ENCODE results near the gene HECTD2.
"Not testable (repeated sequence)": the region's sequence is repeated elsewhere in the genome, so short reads cannot be mapped to it uniquely, and the experiment has no call there.

The HECTD2 gene

GRCh38 chr10:91433620-91434019, 23.5 kb downstream of the HECTD2 start (continued):
- TF ChIP-seq CREB5 (CRISPR knock-in tag; IDR thresholded peaks at IDR 0.05; ENCODE audit: low read depth) (no peak), TOX (CRISPR knock-in tag; IDR thresholded peaks at IDR 0.05; ENCODE audit: borderline replicate concordance) (no peak)

GRCh38 chr10:91434041-91434440, 23.9 kb downstream of the HECTD2 start:
- ATAC-seq, result peak; percentile 47; the same call in 2 of the 3 replicates
- TF ChIP-seq GLIS3 (CRISPR knock-in tag; IDR thresholded peaks at IDR 0.05) (no peak), ZNF565 (CRISPR knock-in tag; conservative IDR thresholded peaks at IDR 0.05; ENCODE audit: low read depth) (no peak)

- TF ChIP-seq SNAI2 (CRISPR knock-in tag; IDR thresholded peaks at IDR 0.05) (no peak), ESRRG (CRISPR knock-in tag; IDR thresholded peaks at IDR 0.05) (no peak), ZNF70 (CRISPR knock-in tag; IDR thresholded peaks at IDR 0.05) (no peak), GLIS3 (CRISPR knock-in tag; IDR thresholded peaks at IDR 0.05) (no peak), TOX (CRISPR knock-in tag; IDR thresholded peaks at IDR 0.05; ENCODE audit: borderline replicate concordance) (no peak), POU6F1 (CRISPR knock-in tag; IDR thresholded peaks at IDR 0.05; ENCODE audit: borderline replicate concordance, low read depth) (no peak), RARB (CRISPR knock-in tag; IDR thresholded peaks at IDR 0.05) (no peak), ISL1 (CRISPR knock-in tag; IDR thresholded peaks at IDR 0.05) (no peak), PATZ1 (CRISPR knock-in tag; IDR thresholded peaks at IDR 0.05; ENCODE audit: borderline replicate concordance) (no peak), BACH2 (CRISPR knock-in tag; IDR thresholded peaks at IDR 0.05; ENCODE audit: borderline replicate concordance) (no peak), CSDC2 (CRISPR knock-in tag; IDR thresholded peaks at IDR 0.05) (no peak)
- ATAC-seq, result no peak
Observed at GRCh38 chr10:91435241-91435640, 25.1 kb downstream of the HECTD2 start.

GRCh38 chr10:91438228-91438627, 28.1 kb downstream of the HECTD2 start:
- not testable (repeated sequence) for ATAC-seq

- TF ChIP-seq ZNF565 (CRISPR knock-in tag; conservative IDR thresholded peaks at IDR 0.05; ENCODE audit: low read depth) (no peak), ZFP30 (CRISPR knock-in tag; IDR thresholded peaks at IDR 0.05) (no peak), CSRNP3 (CRISPR knock-in tag; IDR thresholded peaks at IDR 0.05) (no peak), ESRRG (CRISPR knock-in tag; IDR thresholded peaks at IDR 0.05) (no peak), PATZ1 (CRISPR knock-in tag; IDR thresholded peaks at IDR 0.05; ENCODE audit: borderline replicate concordance) (no peak), TCF4 (CRISPR knock-in tag; IDR thresholded peaks at IDR 0.05; ENCODE audit: borderline replicate concordance) (no peak), PPARA (CRISPR knock-in tag; IDR thresholded peaks at IDR 0.05; ENCODE audit: borderline replicate concordance) (no peak), ARNTL (CRISPR knock-in tag; IDR thresholded peaks at IDR 0.05; ENCODE audit: borderline replicate concordance, low read depth) (no peak), TSHZ2 (CRISPR knock-in tag; IDR thresholded peaks at IDR 0.05) (no peak), OSR1 (CRISPR knock-in tag; IDR thresholded peaks at IDR 0.05) (no peak), RARB (CRISPR knock-in tag; IDR thresholded peaks at IDR 0.05) (no peak), GLIS3 (CRISPR knock-in tag; IDR thresholded peaks at IDR 0.05) (no peak), CREB5 (CRISPR knock-in tag; IDR thresholded peaks at IDR 0.05; ENCODE audit: low read depth) (no peak), TOX (CRISPR knock-in tag; IDR thresholded peaks at IDR 0.05; ENCODE audit: borderline replicate concordance) (no peak)
Observed at GRCh38 chr10:91444211-91445182, 34.4 kb downstream of the HECTD2 start.

More at GRCh38 chr10:91444211-91445182, 34.4 kb downstream of the HECTD2 start:
- no peak for ATAC-seq
